HepG2 (cell line): ENCODE data around the gene PIP4K2B.

Source experiments
- ARNT2 ChIP-seq: sonication (generic); formaldehyde crosslinking; IDR thresholded peaks from 2 replicates; pipeline ENCODE4 v1.8.0; 2022; ENCODE audit warnings: mild to moderate bottlenecking, low read depth, missing genetic modification reagents, moderate library complexity
- CBX5 ChIP-seq: sonication (generic); formaldehyde crosslinking; IDR thresholded peaks from 2 replicates; pipeline ENCODE4 v1.4.0; 2020; ENCODE audit warnings: missing genetic modification reagents, borderline replicate concordance
- CTCF ChIP-seq: sonication (generic); formaldehyde crosslinking; IDR thresholded peaks from 2 replicates; pipeline ENCODE4 v1.5.0; 2020; ENCODE audit warnings: mild to moderate bottlenecking, missing genetic modification reagents, moderate library complexity
- FOXA3 ChIP-seq: IDR thresholded peaks from 2 replicates; pipeline ENCODE4 v1.6.1; 2016; ENCODE audit warnings: missing genetic modification reagents, missing compliant biosample characterization
- FOXJ3 ChIP-seq: sonication (generic); formaldehyde crosslinking; IDR thresholded peaks from 2 replicates; pipeline ENCODE4 v1.4.0; 2020; ENCODE audit warnings: missing genetic modification reagents, mild to moderate bottlenecking, borderline replicate concordance
- NR3C1 ChIP-seq: sonication (generic); formaldehyde crosslinking; IDR thresholded peaks from 2 replicates; pipeline ENCODE4 v1.4.0; 2020; ENCODE audit warnings: missing genetic modification reagents
- POLR2AphosphoS5 ChIP-seq: IDR thresholded peaks from 2 replicates; pipeline ENCODE4 v1.6.1; 2012; ENCODE audit warnings: low read depth, low read length
- TP53 ChIP-seq: sonication (generic); formaldehyde crosslinking; conservative IDR thresholded peaks from 2 replicates; pipeline ENCODE4 v1.4.0; 2020; ENCODE audit warnings: missing genetic modification reagents
- ZBTB2 ChIP-seq: sonication (generic); formaldehyde crosslinking; IDR thresholded peaks from 2 replicates; pipeline ENCODE4 v1.8.0; 2022; ENCODE audit warnings: low read depth, missing genetic modification reagents
- ZFP36L2 ChIP-seq: sonication (generic); formaldehyde crosslinking; IDR thresholded peaks from 2 replicates; pipeline ENCODE4 v1.4.0; 2020; ENCODE audit warnings: missing genetic modification reagents

GRCh38 chr17:38733982-38734973, 65.1 kb downstream of the PIP4K2B start:
- TF ChIP-seq CBX5 (CRISPR knock-in tag) (no peak), ARNT2 (CRISPR knock-in tag) (no peak), NR3C1 (CRISPR knock-in tag) (no peak), FOXJ3 (no peak), ZFP36L2 (CRISPR knock-in tag) (no peak), TP53 (no peak), POLR2AphosphoS5 (peak; percentile 56; the same call in 1 of the 2 replicates), CTCF (CRISPR knock-in tag) (peak; percentile 70), FOXA3 (CRISPR knock-in tag) (no peak), ZBTB2 (no peak)
